ENCODE data around the gene HBQ1.
"Not testable (repeated sequence)": the region's sequence is repeated elsewhere in the genome, so short reads cannot be mapped to it uniquely, and the experiment has no call there.

The HBQ1 gene

GRCh38 chr16:160691-161190 is 19.5 kb upstream of the HBQ1 start:
- no peak for DNase-seq (ENCODE audit: low read depth in 2 of 2, low spot score in 1 of 2)

- DNase-seq (ENCODE audit: low read depth in 2 of 2, low spot score in 1 of 2) = no peak
Observed at GRCh38 chr16:162271-162991, 17.8 kb upstream of the HBQ1 start.

- not testable (repeated sequence) for DNase-seq (ENCODE audit: low read depth in 2 of 2, low spot score in 1 of 2)
Observed at GRCh38 chr16:163139-163538, 17.1 kb upstream of the HBQ1 start.

- not testable (repeated sequence) for DNase-seq (ENCODE audit: low read depth in 2 of 2, low spot score in 1 of 2)
Observed at GRCh38 chr16:163696-164095, 16.6 kb upstream of the HBQ1 start.

GRCh38 chr16:164134-164823 is 16.0 kb upstream of the HBQ1 start:
- DNase-seq (ENCODE audit: low read depth in 2 of 2, low spot score in 1 of 2) = not testable (repeated sequence)

GRCh38 chr16:164827-165538 is 15.3 kb upstream of the HBQ1 start:
- DNase-seq (ENCODE audit: low read depth in 2 of 2, low spot score in 1 of 2) = no peak

GRCh38 chr16:165539-166374 is 14.5 kb upstream of the HBQ1 start, which contains the start of gene HBM:
HBM (plus strand) TSS chr16:165978; CDS start chr16:165998, 20 bp downstream.
- DNase-seq (ENCODE audit: low read depth in 2 of 2, low spot score in 1 of 2) = no peak

GRCh38 chr16:166375-167121 is 13.7 kb upstream of the HBQ1 start:
- DNase-seq (ENCODE audit: low read depth in 2 of 2, low spot score in 1 of 2) = no peak

GRCh38 chr16:167122-167690 is 13.1 kb upstream of the HBQ1 start:
- DNase-seq (ENCODE audit: low read depth in 2 of 2, low spot score in 1 of 2) = no peak

- no peak for DNase-seq (ENCODE audit: low read depth in 2 of 2, low spot score in 1 of 2)
Observed at GRCh38 chr16:168424-168823, 11.8 kb upstream of the HBQ1 start.

GRCh38 chr16:169014-169413 is 11.2 kb upstream of the HBQ1 start:
- no peak for DNase-seq (ENCODE audit: low read depth in 2 of 2, low spot score in 1 of 2)

GRCh38 chr16:170088-170507 is 10.2 kb upstream of the HBQ1 start:
- DNase-seq (ENCODE audit: low read depth in 2 of 2, low spot score in 1 of 2) = not testable (repeated sequence)

- no peak for DNase-seq (ENCODE audit: low read depth in 2 of 2, low spot score in 1 of 2)
Observed at GRCh38 chr16:170788-171187, 9.5 kb upstream of the HBQ1 start.

GRCh38 chr16:172374-172941 is 7.8 kb upstream of the HBQ1 start, which contains the start of gene HBA2:
HBA2 (plus strand) TSS chr16:172876; CDS start chr16:172913, 37 bp downstream.
- DNase-seq (ENCODE audit: low read depth in 2 of 2, low spot score in 1 of 2) = not testable (repeated sequence)

- DNase-seq (ENCODE audit: low read depth in 2 of 2, low spot score in 1 of 2) = not testable (repeated sequence)
Observed at GRCh38 chr16:173211-173854, 6.9 kb upstream of the HBQ1 start.

- DNase-seq (ENCODE audit: low read depth in 2 of 2, low spot score in 1 of 2) = not testable (repeated sequence)
Observed at GRCh38 chr16:173928-174769, 6.1 kb upstream of the HBQ1 start.

- no peak for DNase-seq (ENCODE audit: low read depth in 2 of 2, low spot score in 1 of 2)
Observed at GRCh38 chr16:175011-175949, 5.0 kb upstream of the HBQ1 start.

All from stimulated activated CD8-positive, alpha-beta memory T cell treated with anti-CD3 and anti-CD28 coated beads, Interleukin-4, amount 100 ng/mL, for 1 hour (primary cell).